NCI-H526 treated with DMSO at 0.1 percent for 48 hours (cell line): ENCODE measurements around the gene CAV2.

Experiments
- DNase-seq: peaks from one replicate; lab custom pipeline; 2025; lab: John Stamatoyannopoulos, UW

The CAV2 gene

DNA sequence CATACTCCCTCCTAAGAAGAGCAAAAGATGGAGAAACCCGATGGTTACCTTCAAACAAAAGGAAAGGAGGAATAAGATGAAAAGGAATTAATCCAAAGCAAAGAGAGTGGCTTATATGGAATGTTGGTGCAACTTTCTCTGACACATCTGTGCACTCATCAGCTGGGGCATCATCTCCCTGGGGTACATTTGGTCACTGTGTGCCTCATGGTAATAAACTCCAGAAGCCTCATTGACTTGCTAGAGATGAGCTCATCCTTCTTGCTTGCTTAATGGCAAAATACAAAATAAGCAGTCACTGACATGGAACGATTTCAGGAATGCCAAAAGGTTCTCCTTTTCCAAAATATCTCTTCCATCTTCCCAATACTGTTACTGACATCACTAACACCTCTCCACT lies 47.8 kb downstream of the CAV2 start:
- no peak for DNase-seq

- DNase-seq: no peak
Observed at GRCh38 chr7:116548506-116548905, 49.0 kb downstream of the CAV2 start.

GRCh38 chr7:116549370-116549769 lies 49.8 kb downstream of the CAV2 start:
- DNase-seq: no peak

DNA sequence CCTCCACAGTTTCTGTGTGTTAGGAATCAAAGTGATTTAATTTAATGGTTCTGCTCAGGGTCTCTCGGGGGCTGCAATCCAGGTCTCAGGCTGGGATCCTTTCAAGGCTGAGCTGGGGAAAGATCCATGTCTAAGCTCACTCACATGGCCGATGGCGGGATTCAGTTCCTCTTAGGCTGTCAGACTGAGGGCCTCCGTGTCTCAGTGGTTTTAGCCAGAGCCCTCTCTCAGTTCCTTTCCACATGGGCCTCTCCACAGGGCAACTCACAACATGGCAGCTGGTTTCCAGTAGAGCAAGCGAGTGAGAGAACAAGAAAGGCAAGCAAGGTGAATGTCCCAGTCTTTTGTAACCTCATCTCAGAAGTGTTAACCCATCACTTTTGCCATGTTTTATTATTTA lies 52.2 kb downstream of the CAV2 start:
- DNase-seq: no peak

DNA sequence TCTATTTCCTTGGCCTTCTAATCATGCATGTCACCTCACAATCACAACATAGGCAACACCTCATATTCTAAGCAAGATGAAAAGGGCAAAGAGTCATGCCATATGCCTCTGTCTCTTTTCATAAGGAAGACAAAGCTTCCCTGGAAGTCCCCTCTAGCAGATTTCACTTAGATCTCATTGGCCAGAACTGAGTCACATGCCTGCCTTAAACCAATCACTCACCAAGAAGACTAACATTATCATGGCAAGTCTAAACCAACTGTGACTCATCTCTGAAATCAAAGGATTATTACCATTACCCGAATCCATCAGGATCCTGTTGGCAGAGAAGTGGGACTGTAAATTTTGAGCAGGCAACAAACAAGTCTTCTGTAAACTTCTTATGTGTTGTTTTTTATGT lies 53.1 kb downstream of the CAV2 start:
- no peak for DNase-seq

GRCh38 chr7:116553168-116553964 lies 53.8 kb downstream of the CAV2 start:
- no peak for DNase-seq

- no peak for DNase-seq
Observed at GRCh38 chr7:116554436-116554835, 54.9 kb downstream of the CAV2 start.

GRCh38 chr7:116554911-116555310 lies 55.4 kb downstream of the CAV2 start:
- DNase-seq: no peak

DNA sequence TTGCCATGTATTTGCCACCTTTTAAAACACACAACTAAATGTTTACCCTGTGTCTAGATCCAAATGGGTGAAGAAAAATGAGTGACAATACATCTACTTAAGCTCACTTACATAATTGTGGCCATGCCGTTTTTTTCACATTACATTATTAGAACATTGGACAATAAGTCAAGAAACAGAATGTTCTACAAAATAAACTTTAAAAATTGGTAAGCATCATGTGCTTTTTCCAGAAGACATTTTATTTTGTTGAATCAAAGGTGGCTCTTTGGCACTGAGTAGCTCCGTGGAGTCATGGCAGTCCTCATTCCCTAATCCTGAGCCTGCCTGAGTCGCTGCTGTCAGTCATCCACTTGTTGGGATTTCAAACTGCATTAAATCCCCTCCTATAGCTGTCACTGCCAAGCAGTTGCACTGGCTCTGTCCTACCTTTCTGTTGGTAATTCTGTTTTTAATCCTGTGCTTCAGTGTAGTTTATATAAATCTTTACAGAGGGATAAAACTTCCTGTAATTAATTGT lies 57.6 kb downstream of the CAV2 start:
- no peak for DNase-seq

- no peak for DNase-seq
Observed at GRCh38 chr7:116557901-116558300, 58.4 kb downstream of the CAV2 start.
